ENCODE results near the gene CASZ1.

CASZ1 gene

DNA sequence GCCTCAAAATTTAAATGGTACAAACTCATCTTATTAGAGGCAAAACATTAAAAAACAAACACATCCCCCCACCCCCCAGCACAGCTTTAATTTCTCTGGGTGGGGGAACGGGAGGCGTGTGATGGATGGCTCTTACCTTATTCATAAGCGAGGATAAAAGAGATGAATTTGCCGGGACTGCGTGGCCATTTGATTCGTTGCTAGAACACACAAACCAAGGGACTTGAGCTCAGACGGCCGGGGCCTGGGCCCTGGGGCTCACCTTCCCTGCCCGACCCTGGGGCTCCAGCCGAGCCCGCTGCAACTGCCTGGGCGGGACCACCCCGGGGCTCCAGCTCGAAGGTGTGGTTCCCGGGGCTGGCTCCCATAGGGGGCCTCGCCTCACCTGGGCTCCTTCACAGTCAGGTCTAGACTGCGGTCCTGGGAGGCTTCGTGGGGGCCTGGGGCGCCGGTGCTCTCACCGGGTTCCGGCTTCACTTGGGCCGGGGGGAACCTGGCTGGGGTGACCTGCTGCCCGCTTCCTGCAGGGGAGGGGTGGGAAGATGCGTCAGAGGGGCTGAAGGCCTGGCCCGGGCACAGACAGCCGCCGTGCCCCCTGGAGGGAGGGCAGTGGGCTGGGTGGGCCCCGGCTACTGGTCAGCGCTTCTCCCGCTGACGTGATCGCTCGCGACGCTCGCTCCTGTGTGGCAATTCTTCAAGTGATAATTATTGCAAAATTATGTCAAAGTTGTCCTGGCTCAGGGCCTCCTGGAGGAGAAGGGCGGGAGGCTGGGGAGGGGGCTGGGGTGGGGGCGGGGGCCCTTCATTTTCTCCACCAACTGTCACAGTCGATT, 145.7 kb downstream of the CASZ1 start:
- DNase-seq (ENCODE audit: extremely low spot score, insufficient read length, low read depth), result no peak
- no peak for FAIRE-seq

- no peak for FAIRE-seq
- DNase-seq (ENCODE audit: extremely low spot score, insufficient read length, low read depth), result no peak
Measured at GRCh38 chr1:10649517-10650201, 146.8 kb downstream of the CASZ1 start.

GRCh38 chr1:10648689-10649516, 147.5 kb downstream of the CASZ1 start:
- no peak for FAIRE-seq
- DNase-seq (ENCODE audit: extremely low spot score, insufficient read length, low read depth), result no peak

GRCh38 chr1:10647414-10648170, 148.9 kb downstream of the CASZ1 start:
- FAIRE-seq (no peak), DNase-seq (ENCODE audit: extremely low spot score, insufficient read length, low read depth) (no peak)

GRCh38 chr1:10646347-10646861, 150.0 kb downstream of the CASZ1 start:
- DNase-seq (ENCODE audit: extremely low spot score, insufficient read length, low read depth), result no peak

DNA sequence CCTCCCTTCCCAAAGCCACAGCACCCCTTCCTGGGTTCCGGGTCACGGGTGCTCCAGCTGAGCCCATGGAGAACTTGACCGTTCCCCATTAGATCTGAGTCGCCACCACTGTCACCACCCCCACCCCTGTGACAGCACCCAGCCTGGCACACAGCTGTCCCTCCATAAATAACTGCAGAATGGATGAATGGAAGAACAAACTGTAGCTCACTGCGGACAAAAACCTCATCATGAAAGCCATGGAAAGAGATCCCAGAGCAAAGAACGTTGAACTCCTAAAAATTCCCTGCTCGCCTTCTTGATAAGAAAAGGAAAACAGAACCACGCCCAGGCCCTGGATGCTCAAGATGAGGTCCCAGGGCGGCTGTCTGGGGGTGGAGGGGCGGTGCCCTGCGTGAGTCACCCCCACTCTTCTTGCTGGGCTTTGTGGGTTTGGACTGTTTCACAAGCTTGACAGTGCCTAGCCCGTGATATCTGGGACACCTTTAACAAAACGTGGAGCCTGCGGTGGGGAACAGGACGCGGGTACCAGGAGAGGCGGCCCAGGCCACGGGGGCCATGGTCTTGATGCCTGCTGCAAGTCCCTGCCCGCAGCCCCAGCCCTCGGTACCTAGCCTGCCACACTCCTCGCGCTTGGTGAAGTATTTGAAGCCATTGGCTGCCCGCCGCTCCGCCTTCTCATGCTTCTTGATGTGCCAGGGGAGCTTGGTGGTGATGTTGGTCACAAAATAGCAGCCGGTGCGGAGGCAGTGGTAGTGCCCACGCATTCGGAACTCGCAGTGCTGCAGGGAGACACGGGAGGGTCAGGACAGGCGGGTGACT, 151.9 kb downstream of the CASZ1 start:
- DNase-seq (ENCODE audit: extremely low spot score, insufficient read length, low read depth) (no peak), FAIRE-seq (no peak)

More at GRCh38 chr1:10646347-10646861, 150.0 kb downstream of the CASZ1 start:
- FAIRE-seq, result no peak

- DNase-seq (ENCODE audit: extremely low spot score, insufficient read length, low read depth) (no peak), FAIRE-seq (no peak)
Measured at GRCh38 chr1:10643607-10644306, 152.7 kb downstream of the CASZ1 start.

- no peak for DNase-seq (ENCODE audit: extremely low spot score, insufficient read length, low read depth)
- no peak for FAIRE-seq
Measured at GRCh38 chr1:10642403-10643080, 153.9 kb downstream of the CASZ1 start.

GRCh38 chr1:10641976-10642375, 154.5 kb downstream of the CASZ1 start:
- FAIRE-seq (no peak), DNase-seq (ENCODE audit: extremely low spot score, insufficient read length, low read depth) (no peak)

- no peak for FAIRE-seq
- DNase-seq (ENCODE audit: extremely low spot score, insufficient read length, low read depth), result no peak
Measured at GRCh38 chr1:10640843-10641553, 155.4 kb downstream of the CASZ1 start.

- no peak for FAIRE-seq
Measured at GRCh38 chr1:10639775-10640578, 156.5 kb downstream of the CASZ1 start.

GRCh38 chr1:10639011-10639774, 157.3 kb downstream of the CASZ1 start:
- no peak for FAIRE-seq
- no peak for DNase-seq (ENCODE audit: extremely low spot score, insufficient read length, low read depth)

More at GRCh38 chr1:10639775-10640578, 156.5 kb downstream of the CASZ1 start:
- DNase-seq (ENCODE audit: extremely low spot score, insufficient read length, low read depth), result no peak

GRCh38 chr1:10638559-10639005, 157.9 kb downstream of the CASZ1 start:
- FAIRE-seq (no peak), DNase-seq (ENCODE audit: extremely low spot score, insufficient read length, low read depth) (no peak)

DNA sequence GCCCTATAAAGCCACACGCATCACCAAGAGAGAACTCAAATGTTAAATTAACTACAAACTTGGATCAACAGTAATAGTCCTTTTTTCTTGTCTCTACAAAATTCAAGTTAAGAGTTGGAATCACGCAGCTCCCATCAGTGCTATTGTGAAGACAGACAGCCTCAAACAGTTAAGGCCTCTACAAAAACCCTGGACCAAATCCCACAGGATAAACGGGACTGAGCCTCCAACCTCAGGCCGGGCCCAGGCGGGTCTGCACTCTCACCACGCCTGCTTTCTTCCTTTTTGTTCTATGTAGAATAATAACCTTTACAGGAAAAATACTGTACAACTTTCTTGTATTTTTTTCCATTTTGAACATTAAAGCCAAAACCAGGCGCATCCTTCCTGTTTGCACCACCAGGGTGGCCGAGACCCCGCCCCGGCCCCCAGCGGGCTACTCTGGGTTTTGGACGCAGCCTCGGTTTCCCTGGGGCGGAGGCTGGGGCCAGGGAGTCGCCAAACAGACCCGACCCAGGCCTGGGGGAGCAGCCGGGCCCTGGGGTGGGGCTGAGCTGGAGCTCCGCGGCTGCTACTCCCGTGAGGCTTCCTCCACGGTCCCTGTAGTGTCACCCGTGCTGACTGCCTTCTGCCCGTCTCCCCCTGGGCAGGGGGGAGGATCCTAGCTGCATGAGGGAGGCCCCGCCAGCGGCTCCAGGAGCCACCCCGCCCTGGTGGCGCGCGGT, 158.4 kb downstream of the CASZ1 start:
- FAIRE-seq, result no peak

GRCh38 chr1:10637400-10637799, 159.0 kb downstream of the CASZ1 start:
- FAIRE-seq, result no peak
- no peak for DNase-seq (ENCODE audit: extremely low spot score, insufficient read length, low read depth)

More for the DNA sequence above, 158.4 kb downstream of the CASZ1 start:
- no peak for DNase-seq (ENCODE audit: extremely low spot score, insufficient read length, low read depth)

All from GM18507 (cell line).